Fibroblast of villous mesenchyme (primary cell): ENCODE results near the gene METTL27. TPM values are rescaled to one million over a fixed set of nuclear protein-coding genes. Genes with fewer than 3 reads are reported as not detected.
"Not testable (repeated sequence)": the region's sequence is repeated elsewhere in the genome, so short reads cannot be mapped to it uniquely, and the experiment has no call there.

Experiments
- DNase-seq: peaks from one replicate; pipeline ENCODE4 v3.0.0-alpha.2; 2010; ENCODE audit warnings: low read depth
- H3K4me3 ChIP-seq: 2 replicates; pipeline ENCODE4 v1.5.1; 2011; ENCODE audit warnings: low read depth, mild to moderate bottlenecking, low read length
- total RNA-seq: library from RNA; depleted of rRNA; stranded (reverse); fragments of >200 nt; gene quantifications from 2 replicates; pipeline ENCODE4 v1.2.3, GENCODE V29; 2012
- TF ChIP-seq, protein P1 (sequence below): IDR thresholded peaks from 2 replicates; pipeline ENCODE4 v1.5.1; 2012; ENCODE audit warnings: low read depth, mild to moderate bottlenecking, low read length; ENCODE audit not compliant: insufficient read depth

METTL27 gene
- total RNA-seq, 1 donor, result 2.6 TPM

DNA sequence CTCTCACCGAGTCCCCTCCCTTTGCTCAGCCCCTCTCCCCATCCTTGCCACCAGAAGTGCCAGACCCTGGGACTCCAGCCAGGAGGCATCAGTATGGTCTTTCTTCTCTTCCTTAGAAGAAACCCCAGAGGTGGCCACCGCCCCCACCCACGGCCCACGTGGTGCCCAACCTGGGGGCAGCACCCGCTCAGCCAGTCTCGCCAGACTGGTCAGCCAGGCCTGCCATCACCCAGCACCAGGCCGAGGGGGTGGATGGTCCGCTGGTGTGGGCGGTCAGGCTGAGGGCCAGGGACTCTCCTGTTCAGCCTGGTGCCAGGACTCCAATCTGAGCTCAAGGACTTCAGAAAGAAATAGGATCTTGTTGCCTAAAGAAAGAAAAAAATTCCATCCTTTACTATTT lies 17.3 kb downstream of the METTL27 start:
- TF ChIP-seq, protein P1, sequence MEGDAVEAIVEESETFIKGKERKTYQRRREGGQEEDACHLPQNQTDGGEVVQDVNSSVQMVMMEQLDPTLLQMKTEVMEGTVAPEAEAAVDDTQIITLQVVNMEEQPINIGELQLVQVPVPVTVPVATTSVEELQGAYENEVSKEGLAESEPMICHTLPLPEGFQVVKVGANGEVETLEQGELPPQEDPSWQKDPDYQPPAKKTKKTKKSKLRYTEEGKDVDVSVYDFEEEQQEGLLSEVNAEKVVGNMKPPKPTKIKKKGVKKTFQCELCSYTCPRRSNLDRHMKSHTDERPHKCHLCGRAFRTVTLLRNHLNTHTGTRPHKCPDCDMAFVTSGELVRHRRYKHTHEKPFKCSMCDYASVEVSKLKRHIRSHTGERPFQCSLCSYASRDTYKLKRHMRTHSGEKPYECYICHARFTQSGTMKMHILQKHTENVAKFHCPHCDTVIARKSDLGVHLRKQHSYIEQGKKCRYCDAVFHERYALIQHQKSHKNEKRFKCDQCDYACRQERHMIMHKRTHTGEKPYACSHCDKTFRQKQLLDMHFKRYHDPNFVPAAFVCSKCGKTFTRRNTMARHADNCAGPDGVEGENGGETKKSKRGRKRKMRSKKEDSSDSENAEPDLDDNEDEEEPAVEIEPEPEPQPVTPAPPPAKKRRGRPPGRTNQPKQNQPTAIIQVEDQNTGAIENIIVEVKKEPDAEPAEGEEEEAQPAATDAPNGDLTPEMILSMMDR, result no peak
- DNase-seq, result no peak
- no peak overlapping the region for H3K4me3 ChIP-seq

DNA sequence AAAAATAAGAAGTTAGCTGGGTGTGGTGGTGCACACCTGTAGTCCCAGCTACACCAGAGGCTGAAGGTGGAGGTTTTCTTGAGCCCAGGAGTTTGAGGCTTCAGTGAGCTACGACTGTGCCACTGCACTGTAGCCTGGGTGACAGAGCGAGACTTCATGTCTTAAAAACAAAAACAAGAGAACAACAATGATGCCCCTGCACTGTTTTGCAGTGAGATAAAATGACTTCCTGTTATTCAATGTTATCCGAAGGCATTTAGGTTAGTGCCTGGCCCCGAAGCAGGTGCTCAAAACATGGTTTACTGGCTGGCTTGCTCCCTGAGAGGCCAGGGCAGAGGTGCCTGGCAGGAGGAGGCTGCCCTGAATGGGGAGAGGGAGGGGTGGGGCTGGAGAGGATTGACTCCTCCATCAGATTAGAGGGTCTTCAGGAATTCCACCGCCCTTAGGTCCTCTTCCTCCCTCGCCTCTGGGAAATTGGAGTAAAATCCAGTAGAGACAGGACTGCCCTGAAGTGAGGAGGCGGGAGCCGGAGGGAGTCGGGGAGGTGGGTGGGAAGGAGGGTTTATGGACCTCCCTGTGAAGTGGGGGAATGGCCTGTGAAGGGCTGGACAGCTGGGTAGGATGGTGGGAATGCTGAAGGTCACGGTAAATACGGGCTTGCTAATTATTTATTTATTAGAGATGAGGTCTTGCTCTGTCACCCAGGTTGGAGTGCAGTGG lies 18.3 kb downstream of the METTL27 start:
- TF ChIP-seq, protein P1, result no peak
- DNase-seq, result no peak
- H3K4me3 ChIP-seq, result no peak overlapping the region

DNA sequence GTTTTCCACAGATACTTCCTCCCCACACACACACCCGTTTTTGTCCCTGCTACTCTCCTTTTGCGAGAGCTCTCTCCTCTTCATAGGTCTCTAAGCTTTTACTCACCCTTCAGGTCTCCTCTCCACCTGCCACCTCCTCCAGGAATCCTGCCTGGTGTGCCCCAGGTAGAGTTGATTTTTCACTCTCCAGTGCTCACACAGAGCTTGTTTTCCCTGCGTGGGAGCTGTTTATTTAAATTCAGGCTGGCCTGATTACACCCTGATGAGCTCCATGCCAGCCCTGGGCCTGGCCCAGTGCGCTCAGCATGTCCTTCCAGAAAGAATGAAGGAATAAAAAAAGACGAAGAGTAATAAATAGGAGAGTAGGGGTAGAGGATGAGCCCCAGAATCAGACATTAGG lies 19.1 kb downstream of the METTL27 start:
- TF ChIP-seq, protein P1, result no peak
- no peak overlapping the region for H3K4me3 ChIP-seq

DNA sequence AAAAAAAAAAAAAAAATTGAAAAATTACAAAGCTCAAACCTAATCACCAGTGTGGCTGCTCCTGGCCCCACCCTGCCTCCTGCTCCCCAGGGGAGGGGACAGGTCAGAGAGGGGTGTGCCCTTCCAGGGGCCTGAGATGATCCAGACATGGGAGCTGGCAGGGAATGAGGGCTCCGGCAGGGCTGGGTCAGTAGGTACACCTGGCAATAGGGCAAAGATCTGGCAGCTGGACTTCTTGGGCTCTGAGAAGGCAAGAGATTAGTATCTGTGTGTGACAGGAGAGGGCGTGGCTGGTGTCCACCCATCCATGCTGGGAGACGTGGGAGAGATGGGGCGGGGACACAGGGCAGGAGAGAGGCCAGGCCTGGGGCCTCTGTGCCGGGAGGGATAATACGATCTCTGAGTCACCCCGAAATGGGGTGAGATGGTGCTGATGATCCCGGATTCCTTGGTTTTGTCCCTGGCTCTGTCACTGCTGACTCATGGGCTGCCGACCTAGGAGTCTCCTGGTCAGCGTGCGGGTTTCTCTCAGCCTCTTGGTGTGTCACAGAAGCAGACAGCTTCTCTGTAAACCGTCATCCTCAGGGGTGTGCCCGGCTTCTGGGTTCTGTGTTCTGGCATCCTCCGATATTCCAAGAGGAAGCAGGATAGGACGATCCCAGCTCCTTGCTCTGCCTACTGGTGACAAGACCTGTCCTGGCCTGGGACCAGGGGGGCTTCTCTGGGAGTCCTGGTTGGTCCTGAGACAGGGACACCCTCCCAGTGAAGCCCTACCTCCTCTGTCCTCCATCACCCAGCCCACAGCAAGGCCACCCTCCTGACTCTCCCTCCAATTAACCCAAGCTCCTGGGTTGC lies 19.8 kb downstream of the METTL27 start:
- TF ChIP-seq, protein P1, result no peak
- DNase-seq, result peak; percentile 95
- H3K4me3 ChIP-seq, result no peak overlapping the region

More for the DNA sequence above, 19.1 kb downstream of the METTL27 start:
- no peak for DNase-seq

GRCh38 chr7:73821597-73822285 lies 20.6 kb downstream of the METTL27 start:
- not testable (repeated sequence) for DNase-seq, H3K4me3 ChIP-seq

DNA sequence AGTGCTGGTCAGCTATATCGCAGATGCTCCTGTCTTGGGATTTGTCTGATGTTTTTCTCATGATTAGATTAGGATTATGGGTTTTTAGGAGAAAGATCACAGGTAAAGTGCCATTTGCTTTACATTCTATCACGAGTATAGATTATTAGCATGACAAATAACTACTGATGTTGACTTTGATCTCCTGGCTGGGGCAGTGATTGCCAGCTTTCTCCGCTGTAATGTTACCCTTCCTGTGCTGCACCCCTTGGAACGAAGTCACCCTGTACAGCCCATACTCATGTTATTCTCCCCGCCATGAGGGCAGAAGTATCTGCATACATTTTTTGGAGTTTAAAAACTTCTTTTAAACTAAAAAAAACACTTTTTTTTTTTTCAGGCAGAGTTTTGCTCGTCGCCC lies 22.3 kb downstream of the METTL27 start:
- TF ChIP-seq, protein P1, result no peak
- DNase-seq, result no peak

DNA sequence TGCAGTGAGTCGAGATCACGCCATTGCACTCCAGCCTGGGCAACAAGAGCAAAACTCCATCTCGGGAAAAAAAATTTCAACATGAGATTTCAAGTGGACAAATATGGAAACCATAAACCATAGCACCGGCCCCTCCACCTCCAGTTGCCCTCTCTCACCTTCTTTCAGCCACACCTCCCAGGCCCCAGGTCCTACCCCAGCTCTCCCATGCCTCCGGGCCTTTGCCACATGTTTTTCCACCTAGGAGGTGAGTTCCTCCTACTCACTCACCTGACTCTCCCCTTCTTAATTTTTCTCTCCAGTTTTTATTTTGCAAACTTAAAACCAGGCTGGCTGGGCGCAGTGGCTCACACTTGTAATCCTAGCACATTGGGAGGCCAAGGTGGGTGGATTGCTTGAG lies 25.2 kb downstream of the METTL27 start:
- H3K4me3 ChIP-seq, result no peak overlapping the region
- no peak for DNase-seq
- TF ChIP-seq, protein P1, result no peak

More for the DNA sequence above, 22.3 kb downstream of the METTL27 start:
- no peak overlapping the region for H3K4me3 ChIP-seq
